KG1 (cell line): Measurements from ENCODE around the gene KANSL1.
"Not testable (repeated sequence)": the region's sequence is repeated elsewhere in the genome, so short reads cannot be mapped to it uniquely, and the experiment has no call there.

Experiments used
- DNase-seq: peaks from one replicate; lab custom pipeline; 2025; lab: John Stamatoyannopoulos, UW

KANSL1 gene

GRCh38 chr17:46136820-46137219 lies 56.4 kb downstream of the KANSL1 start:
- DNase-seq, result no peak

- DNase-seq, result no peak
Measured at GRCh38 chr17:46135879-46136563, 57.2 kb downstream of the KANSL1 start.

GRCh38 chr17:46135126-46135812 lies 58.0 kb downstream of the KANSL1 start:
- no peak for DNase-seq

- no peak for DNase-seq
Measured at GRCh38 chr17:46129302-46129701, 63.9 kb downstream of the KANSL1 start.

GRCh38 chr17:46128453-46128852 lies 64.8 kb downstream of the KANSL1 start:
- no peak for DNase-seq

GRCh38 chr17:46127524-46127923 lies 65.7 kb downstream of the KANSL1 start:
- no peak for DNase-seq

GRCh38 chr17:46126840-46127239 lies 66.4 kb downstream of the KANSL1 start:
- no peak for DNase-seq

GRCh38 chr17:46125831-46126230 lies 67.4 kb downstream of the KANSL1 start:
- DNase-seq, result no peak

GRCh38 chr17:46124695-46125592 lies 68.3 kb downstream of the KANSL1 start:
- no peak for DNase-seq

GRCh38 chr17:46123607-46124006 lies 69.6 kb downstream of the KANSL1 start:
- DNase-seq, result no peak

- no peak for DNase-seq
Measured at GRCh38 chr17:46122486-46122871, 70.8 kb downstream of the KANSL1 start.

- DNase-seq, result no peak
Measured at GRCh38 chr17:46121841-46122485, 71.3 kb downstream of the KANSL1 start.

- no peak for DNase-seq
Measured at GRCh38 chr17:46121165-46121764, 72.0 kb downstream of the KANSL1 start.

- no peak for DNase-seq
Measured at GRCh38 chr17:46120537-46120936, 72.7 kb downstream of the KANSL1 start.

GRCh38 chr17:46120078-46120477 lies 73.2 kb downstream of the KANSL1 start:
- DNase-seq, result no peak

GRCh38 chr17:46118964-46119363 lies 74.3 kb downstream of the KANSL1 start:
- no peak for DNase-seq

- DNase-seq, result no peak
Measured at GRCh38 chr17:46117850-46118696, 75.2 kb downstream of the KANSL1 start.

- DNase-seq, result no peak
Measured at GRCh38 chr17:46117117-46117516, 76.1 kb downstream of the KANSL1 start.

GRCh38 chr17:46115699-46116098 lies 77.5 kb downstream of the KANSL1 start:
- no peak for DNase-seq

- DNase-seq, result not testable (repeated sequence)
Measured at GRCh38 chr17:46111236-46111635, 82.0 kb downstream of the KANSL1 start.

- no peak for DNase-seq
Measured at GRCh38 chr17:46110219-46110618, 83.0 kb downstream of the KANSL1 start.
